GM20000 (cell line): ENCODE data around the gene DHCR24.

Source experiments
- DNase-seq: peaks from one replicate; pipeline ENCODE4 v3.0.0; 2012; ENCODE audit warnings: low spot score
- TF ChIP-seq, protein P1 (sequence below): IDR thresholded peaks from 2 replicates; pipeline ENCODE4 v1.5.1; 2012; ENCODE audit warnings: mild to moderate bottlenecking, control low read depth; ENCODE audit errors: extremely low read depth, missing control alignments

The DHCR24 gene

DNA sequence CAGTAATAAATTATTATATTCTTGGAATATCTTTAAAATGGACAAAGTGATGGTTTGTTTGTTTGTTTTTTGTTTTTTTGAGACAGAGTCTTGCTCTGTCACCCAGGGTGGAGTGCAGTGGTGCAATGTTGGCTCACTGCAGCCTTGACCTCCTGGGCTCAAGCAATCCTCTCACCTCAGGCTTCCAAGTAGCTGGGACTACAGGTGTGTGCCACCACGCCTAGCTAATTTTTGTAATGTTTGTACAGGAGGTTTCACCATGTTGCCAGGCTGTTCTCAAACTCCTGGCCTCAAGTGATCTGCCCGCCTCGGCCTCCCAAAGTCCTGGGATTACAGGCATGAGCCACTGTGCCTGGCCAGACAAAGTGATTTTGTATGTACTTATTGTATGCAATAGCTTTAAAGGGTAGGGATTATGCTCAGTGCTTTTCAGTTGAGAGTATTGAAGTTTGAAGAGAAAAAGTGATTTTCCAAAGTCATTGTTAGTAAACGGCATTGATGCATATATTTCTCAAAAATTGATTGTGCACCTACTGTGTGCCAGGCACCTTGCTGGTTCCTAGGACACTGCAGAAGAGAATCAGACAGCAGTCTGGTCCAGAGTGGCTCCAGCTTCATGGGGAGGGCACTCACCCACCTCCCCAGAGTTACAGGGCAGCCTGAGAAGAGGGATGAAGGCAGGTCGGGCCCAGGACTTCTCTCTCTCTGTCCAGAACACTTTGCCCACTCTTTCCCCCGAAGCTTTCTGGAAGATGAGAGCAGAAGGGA lies 51.7 kb downstream of the DHCR24 start:
- TF ChIP-seq, protein P1, sequence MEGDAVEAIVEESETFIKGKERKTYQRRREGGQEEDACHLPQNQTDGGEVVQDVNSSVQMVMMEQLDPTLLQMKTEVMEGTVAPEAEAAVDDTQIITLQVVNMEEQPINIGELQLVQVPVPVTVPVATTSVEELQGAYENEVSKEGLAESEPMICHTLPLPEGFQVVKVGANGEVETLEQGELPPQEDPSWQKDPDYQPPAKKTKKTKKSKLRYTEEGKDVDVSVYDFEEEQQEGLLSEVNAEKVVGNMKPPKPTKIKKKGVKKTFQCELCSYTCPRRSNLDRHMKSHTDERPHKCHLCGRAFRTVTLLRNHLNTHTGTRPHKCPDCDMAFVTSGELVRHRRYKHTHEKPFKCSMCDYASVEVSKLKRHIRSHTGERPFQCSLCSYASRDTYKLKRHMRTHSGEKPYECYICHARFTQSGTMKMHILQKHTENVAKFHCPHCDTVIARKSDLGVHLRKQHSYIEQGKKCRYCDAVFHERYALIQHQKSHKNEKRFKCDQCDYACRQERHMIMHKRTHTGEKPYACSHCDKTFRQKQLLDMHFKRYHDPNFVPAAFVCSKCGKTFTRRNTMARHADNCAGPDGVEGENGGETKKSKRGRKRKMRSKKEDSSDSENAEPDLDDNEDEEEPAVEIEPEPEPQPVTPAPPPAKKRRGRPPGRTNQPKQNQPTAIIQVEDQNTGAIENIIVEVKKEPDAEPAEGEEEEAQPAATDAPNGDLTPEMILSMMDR: no peak
- no peak for DNase-seq

DNA sequence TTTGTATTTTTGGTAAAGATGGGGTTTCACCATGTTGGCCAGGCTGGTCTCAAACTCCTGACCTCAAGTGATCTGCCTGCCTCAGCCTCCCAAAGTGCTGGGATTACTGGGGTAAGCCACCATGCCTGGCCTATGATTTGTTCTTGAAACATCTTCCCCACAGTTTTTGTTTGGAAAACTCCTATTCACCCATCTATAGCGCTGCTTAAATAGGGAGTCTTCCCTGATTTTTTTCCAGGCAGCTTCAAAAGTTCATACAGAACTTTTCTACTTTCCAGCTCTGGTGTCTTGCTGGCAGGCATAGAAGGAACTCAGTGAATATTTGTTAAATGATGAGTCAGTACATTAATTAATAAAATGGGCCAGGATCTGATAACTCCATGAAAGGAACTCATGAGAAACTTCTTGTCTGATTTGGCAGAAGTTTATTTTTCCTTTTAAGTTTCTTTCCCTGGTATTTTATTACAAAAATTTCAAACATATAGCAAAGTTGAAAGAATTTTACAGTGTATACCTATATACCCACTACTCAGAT lies 52.9 kb downstream of the DHCR24 start:
- TF ChIP-seq, protein P1: no peak
- DNase-seq: no peak

DNA sequence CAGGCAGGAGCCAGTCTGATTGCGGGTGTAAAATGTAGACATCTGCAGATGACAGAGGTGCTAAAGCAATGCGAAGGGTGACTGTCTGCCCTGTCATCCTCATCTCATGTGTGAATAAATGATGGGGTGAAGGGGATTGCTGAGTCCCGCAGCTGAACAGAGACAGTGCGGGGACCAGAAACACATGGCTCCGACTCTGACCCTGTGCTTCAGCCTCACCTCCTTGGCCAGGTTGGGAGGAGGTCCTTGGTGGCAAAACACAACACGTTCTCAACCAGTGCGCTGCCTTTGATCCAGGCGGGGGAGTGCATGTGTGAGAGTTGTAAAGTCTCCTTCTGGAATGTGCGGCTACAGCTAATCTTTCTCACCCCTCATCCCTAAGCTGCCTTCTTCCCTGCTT lies 53.9 kb downstream of the DHCR24 start:
- no peak for DNase-seq
- TF ChIP-seq, protein P1: no peak

DNA sequence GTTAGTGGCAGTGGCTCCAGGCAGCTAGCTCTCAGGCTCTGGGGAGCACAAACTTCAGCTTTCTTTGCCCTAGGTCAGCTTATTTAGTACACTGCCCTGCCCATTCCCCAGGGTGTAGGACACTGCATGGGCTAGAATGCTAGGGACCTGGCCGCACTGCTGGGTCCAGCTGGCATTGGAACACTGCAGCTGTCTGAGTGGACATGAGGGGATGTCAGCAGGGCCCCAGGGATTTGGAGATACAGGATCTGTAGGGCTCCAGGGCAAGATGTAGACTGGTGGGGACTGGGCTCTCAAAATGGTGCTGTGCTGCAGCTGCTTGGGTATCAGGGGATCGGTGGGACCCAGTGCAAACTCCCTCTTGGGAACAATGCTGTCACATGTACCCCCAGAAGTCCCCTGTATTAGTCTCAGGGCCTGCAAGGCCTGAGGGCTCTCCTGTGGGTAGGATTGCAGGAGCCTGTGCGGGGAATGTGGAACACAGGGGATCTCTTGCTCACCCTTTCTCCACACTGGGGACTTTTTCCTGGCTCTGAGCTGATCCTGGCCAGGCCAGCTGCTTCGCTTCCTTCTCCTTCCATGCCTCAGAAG lies 60.7 kb downstream of the DHCR24 start:
- TF ChIP-seq, protein P1: no peak
- no peak for DNase-seq

DNA sequence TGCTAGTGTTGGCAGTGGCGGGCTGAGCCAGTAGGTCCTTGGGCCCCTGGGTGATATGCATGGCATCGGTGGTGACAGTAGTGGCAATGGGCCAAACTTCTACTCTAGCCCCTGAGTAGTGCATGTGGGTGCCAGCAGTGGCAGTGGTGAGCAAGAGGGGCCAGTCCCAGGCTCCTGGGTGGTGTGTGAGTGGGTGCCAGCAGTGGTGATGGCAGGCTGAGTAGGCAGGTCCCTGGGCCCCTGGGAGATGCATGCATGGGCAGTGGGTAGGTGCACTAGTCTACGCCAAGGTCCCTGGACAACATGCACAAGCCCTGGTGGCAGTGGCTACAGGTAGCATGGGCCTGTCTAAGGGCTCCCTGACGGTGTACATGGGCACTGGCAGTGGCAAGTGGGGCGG lies 61.3 kb downstream of the DHCR24 start:
- TF ChIP-seq, protein P1: no peak
- no peak for DNase-seq

DNA sequence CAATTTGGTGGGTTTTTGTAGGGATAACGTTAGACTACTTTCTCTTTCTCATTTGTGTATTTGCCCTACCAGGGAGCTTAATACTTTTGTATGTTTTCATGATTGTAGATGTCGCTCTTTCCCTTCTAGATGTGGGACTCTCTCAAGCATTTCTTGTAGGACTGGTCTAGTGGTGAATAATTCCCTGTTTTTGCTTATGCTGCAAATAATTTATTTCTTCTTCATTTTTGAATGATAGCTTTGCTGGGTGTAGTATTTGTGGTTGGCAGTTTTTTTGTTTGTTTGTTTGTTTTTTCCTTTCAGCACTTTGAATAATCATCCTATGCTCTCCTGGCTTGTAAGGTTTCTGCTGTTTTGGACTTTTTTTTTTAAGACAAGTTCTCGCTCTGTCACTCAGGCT lies 63.3 kb downstream of the DHCR24 start:
- DNase-seq: no peak
- TF ChIP-seq, protein P1: no peak

DNA sequence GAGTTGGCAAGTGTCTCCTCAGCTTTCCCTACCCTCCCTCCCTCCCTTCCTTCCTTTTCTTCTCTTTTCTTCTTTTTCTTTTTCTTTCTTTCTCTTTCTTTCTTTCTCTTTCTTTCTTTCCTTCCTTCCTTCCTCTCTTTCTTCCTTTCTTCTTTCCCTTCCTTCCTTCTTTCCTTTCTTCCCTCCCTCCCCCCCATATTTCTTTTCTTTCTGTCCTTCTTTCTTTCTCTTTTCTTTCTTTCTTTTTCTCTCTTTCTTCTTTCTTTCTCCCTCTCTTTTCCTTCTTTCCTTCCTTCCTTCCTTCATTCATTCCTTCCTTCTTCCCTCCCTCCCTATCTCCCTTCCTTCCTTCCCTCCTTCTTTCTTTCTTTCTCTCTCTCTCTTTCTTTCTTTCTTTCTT lies 67.3 kb downstream of the DHCR24 start:
- TF ChIP-seq, protein P1: no peak
- no peak for DNase-seq
